PC-3 (cell line): ENCODE measurements around the gene CDC7.

ENCODE experiments used
- CTCF ChIP-seq: fragments of 300-600 bp; sonication (generic); conservative IDR thresholded peaks from 2 replicates; pipeline ENCODE4 v1.5.1; 2017; ENCODE audit warnings: antibody characterized with exemption, low read depth, mild to moderate bottlenecking, low read length
- EZH2 ChIP-seq: fragments of 300-600 bp; sonication (generic); IDR thresholded peaks from one replicate; pipeline ENCODE4 v1.6.1; 2017; ENCODE audit warnings: antibody characterized with exemption, mild to moderate bottlenecking, low read length; ENCODE audit not compliant: unreplicated experiment

- TF ChIP-seq CTCF (no peak), EZH2 (no peak)
Observed at GRCh38 chr1:91553177-91553591, 52.5 kb downstream of the CDC7 start.
